ENCODE data around the gene S100PBP.

DNA sequence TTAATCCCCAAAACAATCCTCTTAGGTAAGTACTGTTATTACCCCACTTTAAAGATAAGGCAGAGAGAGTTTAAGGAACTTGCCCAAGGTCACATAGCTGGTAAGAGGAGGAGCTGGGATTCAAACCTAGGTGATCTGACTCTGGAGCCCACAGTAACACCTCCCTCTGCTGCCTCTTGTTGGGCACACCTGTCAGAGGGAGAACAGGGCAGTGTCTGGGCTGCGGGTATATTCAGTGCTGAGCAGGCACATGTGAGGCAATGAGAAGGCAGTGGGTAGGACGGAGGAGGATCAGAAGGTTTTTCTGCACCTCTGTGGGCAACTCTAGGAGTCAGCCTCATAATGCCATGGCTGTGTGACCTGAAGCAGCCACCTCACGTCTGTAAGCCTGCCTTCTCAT, 70.7 kb downstream of the S100PBP start:
- TF ChIP-seq, protein P1, sequence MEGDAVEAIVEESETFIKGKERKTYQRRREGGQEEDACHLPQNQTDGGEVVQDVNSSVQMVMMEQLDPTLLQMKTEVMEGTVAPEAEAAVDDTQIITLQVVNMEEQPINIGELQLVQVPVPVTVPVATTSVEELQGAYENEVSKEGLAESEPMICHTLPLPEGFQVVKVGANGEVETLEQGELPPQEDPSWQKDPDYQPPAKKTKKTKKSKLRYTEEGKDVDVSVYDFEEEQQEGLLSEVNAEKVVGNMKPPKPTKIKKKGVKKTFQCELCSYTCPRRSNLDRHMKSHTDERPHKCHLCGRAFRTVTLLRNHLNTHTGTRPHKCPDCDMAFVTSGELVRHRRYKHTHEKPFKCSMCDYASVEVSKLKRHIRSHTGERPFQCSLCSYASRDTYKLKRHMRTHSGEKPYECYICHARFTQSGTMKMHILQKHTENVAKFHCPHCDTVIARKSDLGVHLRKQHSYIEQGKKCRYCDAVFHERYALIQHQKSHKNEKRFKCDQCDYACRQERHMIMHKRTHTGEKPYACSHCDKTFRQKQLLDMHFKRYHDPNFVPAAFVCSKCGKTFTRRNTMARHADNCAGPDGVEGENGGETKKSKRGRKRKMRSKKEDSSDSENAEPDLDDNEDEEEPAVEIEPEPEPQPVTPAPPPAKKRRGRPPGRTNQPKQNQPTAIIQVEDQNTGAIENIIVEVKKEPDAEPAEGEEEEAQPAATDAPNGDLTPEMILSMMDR (IDR thresholded peaks at IDR 0.05 in 8 of 11, conservative IDR thresholded peaks at IDR 0.05 in 3 of 11) = no peak
- no peak for TF ChIP-seq POLR2A (IDR thresholded peaks at IDR 0.05)
